CD4-positive, alpha-beta T cell (primary cell): ENCODE results near the gene COL25A1. TPM values are rescaled to one million over a fixed set of nuclear protein-coding genes. Genes with fewer than 3 reads are reported as not detected.
"Not testable (repeated sequence)": the region's sequence is repeated elsewhere in the genome, so short reads cannot be mapped to it uniquely, and the experiment has no call there.

Source experiments
- ATAC-seq: fragments of 200-7000 bp; cut with Tn5 transposase; one replicate; pipeline ENCODE4 v1.10.0; 2022; ENCODE audit warnings: mild to moderate bottlenecking; ENCODE audit not compliant: poor library complexity
- CTCF ChIA-PET: fragments of 350-600 bp; sonication (Branson Sonifier 250); formaldehyde crosslinking; loops from one replicate; lab custom pipeline; 2021; ENCODE audit warnings: antibody characterized with exemption, inconsistent platforms; lab: Charles Lee
- POLR2A ChIA-PET: fragments of 350-600 bp; sonication (Branson Sonifier 250); formaldehyde crosslinking; loops from one replicate; lab custom pipeline; 2021; ENCODE audit warnings: antibody characterized with exemption, inconsistent platforms; lab: Charles Lee
- DNase-seq, 14 experiments: peaks; one replicate each; pipeline ENCODE4 v3.0.0-alpha.2; 2013 to 2020; ENCODE audit warnings: mixed read lengths in 2 of 14
- H3K27ac ChIP-seq, 2 donors: one replicate each; pipeline versions ENCODE4 v1.5.1 to v1.7.0; 2013; ENCODE audit warnings: low read length in 2 of 2, low read depth in 1 of 2, mild to moderate bottlenecking in 1 of 2
- H3K27me3 ChIP-seq, 2 experiments: 1 replicate in 1 of 2; 2 replicates in 1 of 2; pipeline versions ENCODE4 v1.6.1 to v1.7.0; 2013; ENCODE audit warnings: low read length in 2 of 2, control low read depth in 1 of 2, mild to moderate bottlenecking in 1 of 2, moderate library complexity in 1 of 2; ENCODE audit not compliant: insufficient read depth in 2 of 2, control insufficient read depth in 1 of 2
- H3K36me3 ChIP-seq: one replicate; pipeline ENCODE4 v1.6.1; 2013; ENCODE audit warnings: low read length, control low read depth; ENCODE audit not compliant: insufficient read depth
- H3K4me1 ChIP-seq: one replicate; pipeline ENCODE4 v1.6.1; 2013; ENCODE audit warnings: low read length, control low read depth; ENCODE audit not compliant: insufficient read depth
- H3K4me3 ChIP-seq: one replicate; pipeline ENCODE4 v1.5.1; 2013; ENCODE audit warnings: mild to moderate bottlenecking, low read length, moderate library complexity
- H3K9me3 ChIP-seq, 2 experiments: 1 replicate in 1 of 2; 2 replicates in 1 of 2; pipeline versions ENCODE4 v1.6.1 to v1.7.0; 2013; ENCODE audit warnings: low read length in 2 of 2, mild to moderate bottlenecking in 2 of 2, control low read depth in 1 of 2, moderate library complexity in 1 of 2; ENCODE audit not compliant: control insufficient read depth in 1 of 2, insufficient read depth in 1 of 2
- H3K27ac Mint-ChIP-seq: one replicate; pipeline ENCODE4 v1.8.0; 2020; ENCODE audit warnings: mixed read lengths
- H3K27me3 Mint-ChIP-seq: one replicate; pipeline ENCODE4 v1.8.0; 2021; ENCODE audit warnings: mixed read lengths
- H3K36me3 Mint-ChIP-seq: one replicate; pipeline ENCODE4 v1.8.0; 2021; ENCODE audit warnings: low read depth, mixed read lengths
- H3K4me1 Mint-ChIP-seq: one replicate; pipeline ENCODE4 v1.8.0; 2021; ENCODE audit warnings: low read depth, mixed read lengths
- H3K4me3 Mint-ChIP-seq: one replicate; pipeline ENCODE4 v1.8.0; 2020; ENCODE audit warnings: mild to moderate bottlenecking, mixed read lengths
- H3K9me3 Mint-ChIP-seq: one replicate; pipeline ENCODE4 v1.8.0; 2020; ENCODE audit warnings: mixed read lengths
- CTCF ChIP-seq: fragments of 200-600 bp; IDR thresholded peaks from one replicate; pipeline ENCODE4 v1.8.0; 2022; ENCODE audit warnings: antibody characterized with exemption, mild to moderate bottlenecking
- intact Hi-C, 2 experiments: fragments of 100-400 bp; cut with DNase I in 1 of 2; cut with micrococcal nuclease in 1 of 2; formaldehyde crosslinking; loops; one replicate each; pipeline versions ENCODE4 v1.15.1 to v1.9.0; 2023 to 2025; cut with DNase I, micrococcal nuclease
- total RNA-seq, 174 experiments: library from RNA in 2 of 174; stranded (reverse) in 2 of 174; gene quantifications; one replicate each; pipeline ENCODE4 v1.2.3 and lab custom pipeline; 2021 to 2026

The COL25A1 gene
- total RNA-seq, 2 experiments from 2014 or later = 0.42 TPM; not detected in 1

- Mint-ChIP-seq H3K27me3 (peaks cover 17% of the 10 kb centered on the region), H3K9me3 (no peaks in the 10 kb centered on the region), H3K4me3 (no peak overlapping the region), H3K27ac (no peak overlapping the region), H3K4me1 (no peaks in the 10 kb centered on the region), H3K36me3 (no peaks in the 10 kb centered on the region)
- no peaks in the 10 kb centered on the region for H3K36me3 ChIP-seq
- intact Hi-C loops = no loop called here
- ATAC-seq (no peak), DNase-seq (no peak)
- POLR2A ChIA-PET = no interaction called here
- H3K27me3 ChIP-seq = peaks cover 0 to 2% of the 10 kb centered on the region in 2 experiments
- H3K4me3 ChIP-seq = no peak overlapping the region
- no peak for TF ChIP-seq CTCF
- no peaks in the 10 kb centered on the region for H3K4me1 ChIP-seq
- no peak overlapping the region for H3K27ac ChIP-seq
- CTCF ChIA-PET = no interaction called here
- H3K9me3 ChIP-seq = no peaks in the 10 kb centered on the region
Measured at GRCh38 chr4:109111031-109111430, 191.4 kb downstream of the COL25A1 start.

DNA sequence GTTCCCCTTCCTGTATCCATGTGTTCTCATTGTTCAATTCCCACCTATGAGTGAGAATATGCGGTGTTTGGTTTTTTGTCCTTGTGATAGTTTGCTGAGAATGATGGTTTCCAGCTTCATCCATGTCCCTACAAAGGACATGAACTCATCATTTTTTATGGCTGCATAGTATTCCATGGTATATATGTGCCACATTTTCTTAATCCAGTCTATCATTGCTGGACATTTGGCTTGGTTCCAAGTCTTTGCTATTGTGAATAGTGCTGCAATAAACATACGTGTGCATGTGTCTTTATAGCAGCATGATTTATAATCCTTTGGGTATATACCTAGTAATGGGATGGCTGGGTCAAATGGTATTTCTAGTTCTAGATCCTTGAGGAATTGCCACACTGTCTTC lies 194.2 kb downstream of the COL25A1 start:
- H3K9me3 ChIP-seq, POLR2A ChIA-PET, ATAC-seq, H3K36me3 ChIP-seq, H3K4me3 Mint-ChIP-seq, H3K4me1 ChIP-seq, H3K27me3 Mint-ChIP-seq, H3K4me1 Mint-ChIP-seq, H3K4me3 ChIP-seq, H3K27ac ChIP-seq, CTCF ChIA-PET, H3K9me3 Mint-ChIP-seq, H3K36me3 Mint-ChIP-seq, DNase-seq, H3K27ac Mint-ChIP-seq, H3K27me3 ChIP-seq, intact Hi-C loops: not testable (repeated sequence)

DNA sequence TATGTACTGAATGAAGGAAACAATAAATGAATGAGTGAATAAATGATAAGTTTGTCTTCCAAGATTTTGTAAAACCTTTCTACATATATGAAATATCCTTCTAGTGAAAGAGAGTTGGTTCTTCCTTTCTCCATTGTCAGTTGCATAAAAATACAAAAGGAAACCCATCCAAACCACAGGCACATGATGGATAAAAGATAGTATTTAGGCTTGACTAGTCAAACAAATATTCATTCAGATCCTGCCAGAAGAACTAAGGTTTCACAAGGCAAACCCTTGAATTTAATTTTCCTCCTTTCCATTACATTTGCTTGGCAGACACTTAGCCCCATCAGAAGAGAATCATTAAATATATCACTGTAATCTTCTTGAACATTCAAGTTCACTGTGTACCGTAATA lies 208.4 kb downstream of the COL25A1 start:
- Mint-ChIP-seq H3K4me1 (no peaks in the 10 kb centered on the region), H3K9me3 (no peaks in the 10 kb centered on the region), H3K27ac (no peak overlapping the region), H3K36me3 (no peaks in the 10 kb centered on the region), H3K4me3 (no peak overlapping the region), H3K27me3 (no peaks in the 10 kb centered on the region)
- Histone ChIP-seq H3K27ac (no peak overlapping the region), H3K27me3 (no peaks in the 10 kb centered on the region), H3K9me3 (no peaks in the 10 kb centered on the region), H3K4me3 (no peak overlapping the region), H3K4me1 (no peaks in the 10 kb centered on the region), H3K36me3 (no peaks in the 10 kb centered on the region)
- ATAC-seq (no peak), DNase-seq (no peak)
- ChIA-PET POLR2A (no interaction called here), CTCF (no interaction called here)
- intact Hi-C loops = no loop called here
- no peak for TF ChIP-seq CTCF

DNA sequence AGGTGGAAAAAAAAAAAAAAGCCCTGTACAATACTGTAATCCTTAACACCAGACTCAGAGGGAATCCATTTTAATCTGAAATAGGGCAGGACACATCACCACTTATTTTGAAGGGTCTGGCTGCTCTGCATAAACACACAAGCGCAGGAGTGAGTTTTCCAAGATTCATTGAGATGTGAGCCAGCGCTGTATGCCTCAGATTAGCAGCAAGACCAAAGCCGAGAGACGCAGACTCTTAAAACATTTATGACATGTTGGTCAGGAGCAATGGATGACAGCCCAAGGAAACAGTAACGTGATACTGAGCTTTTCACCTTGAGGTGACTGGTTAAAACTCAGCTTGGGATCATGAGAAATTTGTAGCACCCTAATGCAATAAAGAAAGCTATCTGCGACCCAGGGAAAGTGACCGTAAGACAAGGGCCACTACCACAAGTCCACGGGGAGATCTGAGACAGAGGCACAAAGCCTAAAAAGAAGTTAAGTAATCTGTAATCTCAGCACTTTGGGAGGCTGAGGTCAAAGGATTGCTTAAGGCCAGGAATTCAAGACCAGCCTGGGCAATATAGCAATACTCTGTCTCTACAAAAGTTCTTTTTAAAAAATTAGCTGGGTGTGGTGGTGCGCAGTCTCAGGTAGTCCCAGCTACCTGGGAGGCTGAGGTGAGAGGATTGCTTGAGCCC lies 210.6 kb downstream of the COL25A1 start:
- no peaks in the 10 kb centered on the region for H3K36me3 Mint-ChIP-seq
- intact Hi-C loops = no loop called here
- H3K4me3 Mint-ChIP-seq = no peak overlapping the region
- no peaks in the 10 kb centered on the region for H3K27me3 Mint-ChIP-seq
- POLR2A ChIA-PET = no interaction called here
- Histone ChIP-seq H3K27ac (no peak overlapping the region), H3K9me3 (no peaks in the 10 kb centered on the region), H3K36me3 (no peaks in the 10 kb centered on the region), H3K27me3 (no peaks in the 10 kb centered on the region), H3K4me3 (no peak overlapping the region), H3K4me1 (no peaks in the 10 kb centered on the region)
- no peak overlapping the region for H3K27ac Mint-ChIP-seq
- ATAC-seq (no peak), DNase-seq (no peak)
- H3K9me3 Mint-ChIP-seq = no peaks in the 10 kb centered on the region
- CTCF ChIA-PET = no interaction called here
- no peak for TF ChIP-seq CTCF
- no peaks in the 10 kb centered on the region for H3K4me1 Mint-ChIP-seq
